D721Med (cell line): Measurements from ENCODE around the gene SPINT4.
"Not testable (repeated sequence)": the region's sequence is repeated elsewhere in the genome, so short reads cannot be mapped to it uniquely, and the experiment has no call there.

ENCODE experiments used
- DNase-seq: peaks from one replicate; pipeline ENCODE4 v3.0.0; 2011; ENCODE audit warnings: low spot score; ENCODE audit not compliant: insufficient read length
- FAIRE-seq: peaks from 2 replicates; lab custom pipeline; 2011; peaks lifted over from hg19 to GRCh38; lab: Jason Lieb, UNC
- CTCF ChIP-seq: IDR thresholded peaks from 2 replicates; pipeline ENCODE4 v1.5.1; 2012; ENCODE audit warnings: mild to moderate bottlenecking, control low read depth; ENCODE audit not compliant: insufficient read depth; ENCODE audit errors: missing control alignments

The SPINT4 gene

GRCh38 chr20:45722047-45722446 is at the start of gene SPINT4:
TSS of gene SPINT4 (plus strand) at chr20:45722347. CDS start at chr20:45722368, 21 bp downstream.
- no peak for FAIRE-seq

GRCh38 chr20:45672765-45673164 is 49.4 kb upstream of the SPINT4 start:
- no peak for FAIRE-seq
- TF ChIP-seq CTCF, result no peak

More at GRCh38 chr20:45722047-45722446, at the start of gene SPINT4:
- DNase-seq, result no peak
- no peak for TF ChIP-seq CTCF

DNA sequence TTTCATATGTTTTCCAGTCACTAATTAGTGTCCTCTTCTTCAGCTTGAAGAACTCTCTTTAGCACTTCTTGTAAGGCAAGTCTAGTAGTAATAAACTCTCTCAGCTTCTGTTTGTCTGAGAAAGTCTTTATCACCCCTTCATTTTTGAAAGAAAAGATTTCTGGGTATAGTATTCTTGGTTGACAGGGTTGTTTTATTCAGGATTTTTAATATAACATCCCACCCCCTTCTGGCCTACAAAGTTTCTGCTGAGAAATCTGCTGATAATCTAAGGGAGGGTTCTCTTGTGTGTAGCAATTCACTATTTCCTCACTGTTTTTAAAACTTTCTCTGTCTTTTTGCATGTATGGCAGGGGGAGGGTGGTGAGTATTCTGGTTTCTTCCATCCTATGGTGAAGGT is 42.5 kb upstream of the SPINT4 start:
- FAIRE-seq (no peak), DNase-seq (no peak)
- no peak for TF ChIP-seq CTCF

More at GRCh38 chr20:45672765-45673164, 49.4 kb upstream of the SPINT4 start:
- no peak for DNase-seq

GRCh38 chr20:45685896-45686295 is 36.3 kb upstream of the SPINT4 start:
- no peak for TF ChIP-seq CTCF
- DNase-seq (no peak), FAIRE-seq (no peak)

GRCh38 chr20:45693346-45693745 is 28.8 kb upstream of the SPINT4 start:
- DNase-seq, FAIRE-seq: not testable (repeated sequence)

- FAIRE-seq (no peak), DNase-seq (no peak)
- no peak for TF ChIP-seq CTCF
Measured at GRCh38 chr20:45695496-45695895, 26.7 kb upstream of the SPINT4 start.

DNA sequence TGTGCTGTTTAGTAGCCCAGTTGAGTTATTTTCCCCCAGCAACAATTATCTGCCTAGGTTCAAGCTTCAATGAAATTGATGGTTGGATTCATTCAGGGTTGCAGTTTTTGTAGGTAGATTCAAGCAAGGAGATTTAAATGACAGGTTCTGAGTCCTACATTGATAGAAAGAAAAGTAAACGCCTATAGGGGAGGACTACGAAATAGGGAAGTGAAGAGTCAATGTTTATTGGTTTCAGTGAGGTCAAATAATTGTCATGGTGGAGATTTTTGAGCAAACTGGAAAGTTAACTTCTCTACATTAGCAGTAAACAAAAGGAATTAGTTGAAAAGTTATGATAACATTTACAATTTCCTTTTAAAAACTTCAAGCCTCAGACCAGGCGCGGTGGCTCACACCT is 21.0 kb upstream of the SPINT4 start:
- DNase-seq (no peak), FAIRE-seq (no peak)
- no peak for TF ChIP-seq CTCF

- FAIRE-seq (no peak), DNase-seq (no peak)
- TF ChIP-seq CTCF, result no peak
Measured at GRCh38 chr20:45701873-45702272, 20.3 kb upstream of the SPINT4 start, which contains the start of gene WFDC13. TSS of gene WFDC13 (plus strand) at chr20:45702038. CDS start at chr20:45702124, 86 bp downstream.
